Renal pelvis (tissue), 4 donors: ENCODE measurements around the gene ACVR2A. TPM values are rescaled to one million over a fixed set of nuclear protein-coding genes. Genes with fewer than 3 reads are reported as not detected.

Experiments used
- DNase-seq: peaks from one replicate; pipeline ENCODE4 v3.0.0-alpha.2; 2013
- polyA plus RNA-seq, 3 donors: library from polyadenylated mRNA; unstranded; fragments of 120-200 nt; gene quantifications; one replicate each; pipeline ENCODE4 v1.2.1, GENCODE V29; 2013; ENCODE audit not compliant: insufficient read length in 3 of 3

The ACVR2A gene
- polyA plus RNA-seq, 3 donors: 22.0 to 27.3 (median 25.0) TPM

GRCh38 chr2:147847746-147848391 lies 3.0 kb downstream of the ACVR2A start:
- no peak for DNase-seq

- DNase-seq: no peak
Measured at GRCh38 chr2:147850838-147851237, 6.0 kb downstream of the ACVR2A start.

GRCh38 chr2:147851244-147851930 lies 6.6 kb downstream of the ACVR2A start:
- DNase-seq: no peak

- no peak for DNase-seq
Measured at GRCh38 chr2:147854557-147855134, 9.8 kb downstream of the ACVR2A start.

- no peak for DNase-seq
Measured at GRCh38 chr2:147855316-147855715, 10.5 kb downstream of the ACVR2A start.

- no peak for DNase-seq
Measured at GRCh38 chr2:147855977-147856376, 11.1 kb downstream of the ACVR2A start.

GRCh38 chr2:147860009-147860408 lies 15.2 kb downstream of the ACVR2A start:
- no peak for DNase-seq

- no peak for DNase-seq
Measured at GRCh38 chr2:147862859-147863516, 18.2 kb downstream of the ACVR2A start.

GRCh38 chr2:147863835-147864234 lies 19.0 kb downstream of the ACVR2A start:
- no peak for DNase-seq

- no peak for DNase-seq
Measured at GRCh38 chr2:147865560-147865959, 20.7 kb downstream of the ACVR2A start.

GRCh38 chr2:147867050-147867449 lies 22.2 kb downstream of the ACVR2A start:
- no peak for DNase-seq

- DNase-seq: no peak
Measured at GRCh38 chr2:147869934-147870333, 25.1 kb downstream of the ACVR2A start.

- DNase-seq: no peak
Measured at GRCh38 chr2:147872967-147873366, 28.1 kb downstream of the ACVR2A start.

GRCh38 chr2:147873859-147874483 lies 29.1 kb downstream of the ACVR2A start:
- no peak for DNase-seq

GRCh38 chr2:147879846-147880245 lies 35.0 kb downstream of the ACVR2A start:
- no peak for DNase-seq

- DNase-seq: no peak
Measured at GRCh38 chr2:147882631-147883030, 37.8 kb downstream of the ACVR2A start.

GRCh38 chr2:147884830-147885229 lies 40.0 kb downstream of the ACVR2A start:
- DNase-seq: no peak

- DNase-seq: no peak
Measured at GRCh38 chr2:147886136-147886535, 41.3 kb downstream of the ACVR2A start.

GRCh38 chr2:147888680-147889079 lies 43.9 kb downstream of the ACVR2A start:
- no peak for DNase-seq

GRCh38 chr2:147904051-147904450 lies 59.2 kb downstream of the ACVR2A start:
- DNase-seq: no peak

- no peak for DNase-seq
Measured at GRCh38 chr2:147909178-147909577, 64.3 kb downstream of the ACVR2A start.

GRCh38 chr2:147910990-147911473 lies 66.2 kb downstream of the ACVR2A start:
- DNase-seq: peak; percentile 49
